ENCODE results near the gene COLEC12. TPM values are rescaled to one million over a fixed set of nuclear protein-coding genes. Genes with fewer than 3 reads are reported as not detected.
A peak's percentile ranks its signal among the peaks of the same experiment; 100 is the strongest.
"Not testable (repeated sequence)": the region's sequence is repeated elsewhere in the genome, so short reads cannot be mapped to it uniquely, and the experiment has no call there.

Gene COLEC12
- total RNA-seq, 4 donors from 2014 or later = 8.3 to 22.2 (median 21.4) TPM

- TF ChIP-seq POLR2A (IDR thresholded peaks at IDR 0.05) (no peak), EP300 (IDR thresholded peaks at IDR 0.05) (no peak), CTCF (IDR thresholded peaks at IDR 0.05) (no peak)
- 79 to 81% methylated on average over 4 to 6 of the region's 6 CpGs for WGBS, 2 donors
- Histone ChIP-seq H3K27me3 (no peaks in the 10 kb centered on the region), H3K4me3 (no peak overlapping the region), H3K27ac (no peak overlapping the region), H3K4me1 (peaks cover 0 to 15% (median 2%) of the 10 kb centered on the region in 4 donors), H3K36me3 (no peaks in the 10 kb centered on the region), H3K9me3 (peaks cover 0 to 11% (median 0%) of the 10 kb centered on the region in 4 donors)
- no peak for DNase-seq (ENCODE audit: low spot score in 2 of 2)
These were observed 93.8 kb downstream of the COLEC12 start for GRCh38 chr18:406677-407076.

GRCh38 chr18:405006-405405 lies 95.5 kb downstream of the COLEC12 start:
- Histone ChIP-seq H3K9me3 (peaks cover 0 to 11% (median 0%) of the 10 kb centered on the region in 4 donors), H3K4me1 (peaks cover 0 to 15% (median 2%) of the 10 kb centered on the region in 4 donors)
- 49 to 63% methylated on average over 4 of the region's 4 CpGs for WGBS, 2 donors
- not testable (repeated sequence) for H3K36me3 ChIP-seq; H3K4me3 ChIP-seq; H3K27me3 ChIP-seq; DNase-seq (ENCODE audit: low spot score in 2 of 2); H3K27ac ChIP-seq

GRCh38 chr18:404061-404636 lies 96.4 kb downstream of the COLEC12 start:
- 82 to 85% methylated on average over 8 of the region's 8 CpGs for WGBS, 2 donors
- Histone ChIP-seq H3K4me3 (no peak overlapping the region), H3K36me3 (no peaks in the 10 kb centered on the region), H3K4me1 (peaks cover 0 to 17% (median 6%) of the 10 kb centered on the region in 4 donors), H3K27ac (no peak overlapping the region), H3K27me3 (no peaks in the 10 kb centered on the region), H3K9me3 (peaks cover 0 to 11% (median 0%) of the 10 kb centered on the region in 4 donors)
- no peak for DNase-seq (ENCODE audit: low spot score in 2 of 2)
- TF ChIP-seq EP300 (IDR thresholded peaks at IDR 0.05) (no peak), CTCF (IDR thresholded peaks at IDR 0.05) (no peak), POLR2A (IDR thresholded peaks at IDR 0.05) (no peak)

GRCh38 chr18:402129-402528 lies 98.4 kb downstream of the COLEC12 start:
- 86 to 94% methylated on average over 5 of the region's 5 CpGs for WGBS, 2 donors
- Histone ChIP-seq H3K36me3 (no peaks in the 10 kb centered on the region), H3K27ac (no peak overlapping the region), H3K4me1 (peaks cover 0 to 24% (median 12%) of the 10 kb centered on the region in 4 donors), H3K4me3 (no peak overlapping the region), H3K27me3 (no peaks in the 10 kb centered on the region), H3K9me3 (peaks cover 0 to 11% (median 0%) of the 10 kb centered on the region in 4 donors)
- no peak for TF ChIP-seq EP300 (IDR thresholded peaks at IDR 0.05)
- no peak for TF ChIP-seq CTCF (IDR thresholded peaks at IDR 0.05)
- TF ChIP-seq POLR2A (IDR thresholded peaks at IDR 0.05) = no peak
- no peak for DNase-seq (ENCODE audit: low spot score in 2 of 2)

GRCh38 chr18:400456-400855 lies 100.0 kb downstream of the COLEC12 start:
- peak in 1 of 2 donors; percentile 36 for DNase-seq (ENCODE audit: low spot score in 2 of 2)
- TF ChIP-seq CTCF (IDR thresholded peaks at IDR 0.05) (no peak), POLR2A (IDR thresholded peaks at IDR 0.05) (no peak), EP300 (IDR thresholded peaks at IDR 0.05) (peak in 1 of 2 donors; percentile 60)
- peak overlapping the region in 1 of 4 donors; percentile 36 for H3K27ac ChIP-seq
- no peak overlapping the region for H3K4me3 ChIP-seq
- H3K36me3 ChIP-seq = no peaks in the 10 kb centered on the region
- H3K9me3 ChIP-seq = peaks cover 0 to 11% (median 0%) of the 10 kb centered on the region in 4 donors
- peaks cover 0 to 30% (median 10%) of the 10 kb centered on the region in 4 donors for H3K4me1 ChIP-seq
- WGBS, 2 donors = 68 to 79% methylated on average over 5 of the region's 5 CpGs
- H3K27me3 ChIP-seq = no peaks in the 10 kb centered on the region
